ENCODE data around the gene JPH2. TPM values are rescaled to one million over a fixed set of nuclear protein-coding genes. Genes with fewer than 3 reads are reported as not detected.

JPH2 gene
- total RNA-seq, 1 donor from 2014 or later, result 151 TPM

DNA sequence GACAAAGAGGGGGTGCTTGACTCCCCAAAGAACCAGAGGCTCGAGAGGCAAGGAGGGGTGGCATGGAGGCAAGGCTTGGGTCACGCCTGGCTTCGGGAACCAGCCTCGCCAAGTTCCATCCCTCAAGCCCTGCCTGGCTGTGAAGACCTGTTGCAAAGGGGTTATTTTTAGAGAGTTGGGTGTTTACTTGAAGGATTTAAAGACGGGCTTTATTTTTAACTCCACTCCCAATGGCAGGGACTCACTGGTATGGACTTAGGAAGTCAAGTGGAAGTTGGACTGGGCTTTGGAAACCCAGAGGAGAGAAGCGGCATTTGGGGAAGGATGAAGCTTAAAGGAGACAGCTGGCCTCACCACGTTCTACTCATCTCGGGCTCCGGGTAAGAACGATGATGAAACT, 43.1 kb downstream of the JPH2 start:
- TF ChIP-seq, protein P1, sequence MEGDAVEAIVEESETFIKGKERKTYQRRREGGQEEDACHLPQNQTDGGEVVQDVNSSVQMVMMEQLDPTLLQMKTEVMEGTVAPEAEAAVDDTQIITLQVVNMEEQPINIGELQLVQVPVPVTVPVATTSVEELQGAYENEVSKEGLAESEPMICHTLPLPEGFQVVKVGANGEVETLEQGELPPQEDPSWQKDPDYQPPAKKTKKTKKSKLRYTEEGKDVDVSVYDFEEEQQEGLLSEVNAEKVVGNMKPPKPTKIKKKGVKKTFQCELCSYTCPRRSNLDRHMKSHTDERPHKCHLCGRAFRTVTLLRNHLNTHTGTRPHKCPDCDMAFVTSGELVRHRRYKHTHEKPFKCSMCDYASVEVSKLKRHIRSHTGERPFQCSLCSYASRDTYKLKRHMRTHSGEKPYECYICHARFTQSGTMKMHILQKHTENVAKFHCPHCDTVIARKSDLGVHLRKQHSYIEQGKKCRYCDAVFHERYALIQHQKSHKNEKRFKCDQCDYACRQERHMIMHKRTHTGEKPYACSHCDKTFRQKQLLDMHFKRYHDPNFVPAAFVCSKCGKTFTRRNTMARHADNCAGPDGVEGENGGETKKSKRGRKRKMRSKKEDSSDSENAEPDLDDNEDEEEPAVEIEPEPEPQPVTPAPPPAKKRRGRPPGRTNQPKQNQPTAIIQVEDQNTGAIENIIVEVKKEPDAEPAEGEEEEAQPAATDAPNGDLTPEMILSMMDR (IDR thresholded peaks at IDR 0.05; ENCODE audit: borderline replicate concordance), result no peak

GRCh38 chr20:44142413-44142812, 44.6 kb downstream of the JPH2 start:
- H3K4me3 ChIP-seq, result no peak overlapping the region
- intact Hi-C loops (cut with micrococcal nuclease), result no loop called here
- no peaks in the 10 kb centered on the region for H3K36me3 ChIP-seq
- DNase-seq, result no peak
- H3K9me3 ChIP-seq (replicated peaks), result no peaks in the 10 kb centered on the region
- TF ChIP-seq, protein P1 (IDR thresholded peaks at IDR 0.05; ENCODE audit: borderline replicate concordance), result no peak
- peak overlapping the region; percentile 90 for H3K27ac ChIP-seq (replicated peaks)
- no peaks in the 10 kb centered on the region for H3K27me3 ChIP-seq (ENCODE audit: low read depth)
- peaks cover 96% of the 10 kb centered on the region for H3K4me1 ChIP-seq

More for the DNA sequence above, 43.1 kb downstream of the JPH2 start:
- peak overlapping the region; percentile 39 for H3K4me3 ChIP-seq
- peak overlapping the region; percentile 90 for H3K27ac ChIP-seq (replicated peaks)
- peaks cover 96% of the 10 kb centered on the region for H3K4me1 ChIP-seq
- no peaks in the 10 kb centered on the region for H3K36me3 ChIP-seq
- no peaks in the 10 kb centered on the region for H3K9me3 ChIP-seq (replicated peaks)
- H3K27me3 ChIP-seq (ENCODE audit: low read depth), result no peaks in the 10 kb centered on the region
- DNase-seq, result no peak
- intact Hi-C loops (cut with micrococcal nuclease), result no loop called here

GRCh38 chr20:44141873-44142272, 45.1 kb downstream of the JPH2 start:
- intact Hi-C loops (cut with micrococcal nuclease), result no loop called here
- no peaks in the 10 kb centered on the region for H3K27me3 ChIP-seq (ENCODE audit: low read depth)
- no peak for DNase-seq
- TF ChIP-seq, protein P1 (IDR thresholded peaks at IDR 0.05; ENCODE audit: borderline replicate concordance), result no peak
- H3K4me3 ChIP-seq, result no peak overlapping the region
- H3K9me3 ChIP-seq (replicated peaks), result no peaks in the 10 kb centered on the region
- H3K27ac ChIP-seq (replicated peaks), result peak overlapping the region; percentile 90
- H3K4me1 ChIP-seq, result peaks cover 96% of the 10 kb centered on the region
- no peaks in the 10 kb centered on the region for H3K36me3 ChIP-seq

DNA sequence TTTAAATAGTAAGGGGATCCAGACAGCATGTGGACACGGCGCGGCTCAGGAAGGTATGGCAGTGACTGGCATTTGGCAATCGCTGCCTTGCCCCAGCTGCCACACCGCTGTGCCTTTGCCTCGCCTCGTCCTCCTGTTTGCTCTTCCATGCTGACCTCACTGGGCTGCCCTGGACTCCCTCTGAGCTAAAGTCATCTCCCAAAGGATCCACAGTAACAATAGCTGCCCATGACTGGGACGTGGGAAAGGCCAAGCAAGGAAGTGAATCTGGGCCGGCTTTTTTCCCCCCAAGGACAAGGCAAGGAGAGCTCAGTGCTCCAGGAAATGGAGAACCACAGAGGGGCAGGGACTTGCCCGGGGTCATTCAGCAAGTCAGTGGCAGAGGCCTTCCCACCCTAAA, 48.1 kb downstream of the JPH2 start:
- no peak overlapping the region for H3K4me3 ChIP-seq
- H3K4me1 ChIP-seq, result peaks cover 90% of the 10 kb centered on the region

DNA sequence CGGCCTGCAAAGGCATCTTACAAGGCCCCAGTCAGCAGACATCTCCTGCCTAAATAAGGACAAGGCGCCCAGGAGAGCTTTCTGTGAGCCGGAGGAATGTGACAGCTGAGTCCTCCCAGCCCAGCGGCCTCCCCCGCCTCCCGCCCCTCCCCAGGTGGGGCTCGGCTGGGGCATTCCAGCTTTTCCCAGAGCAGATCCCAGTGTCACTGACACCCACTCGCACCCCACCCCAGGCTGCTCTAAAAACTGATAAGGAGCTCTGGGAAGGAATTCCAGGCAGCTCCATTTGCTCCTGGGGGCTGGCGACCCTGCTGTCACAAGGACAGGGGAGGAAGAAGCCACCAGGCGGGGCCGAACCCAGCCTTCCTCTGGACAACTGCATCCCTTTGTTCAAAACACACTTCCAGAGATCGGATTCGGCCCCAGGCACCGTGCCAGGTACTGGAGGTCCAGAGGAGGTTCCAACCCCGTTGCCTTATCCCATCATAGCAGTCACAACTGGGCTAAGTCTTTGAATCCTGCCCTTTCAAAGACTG, 49.7 kb downstream of the JPH2 start:
- H3K4me1 ChIP-seq, result peaks cover 79% of the 10 kb centered on the region
- peak overlapping the region; percentile 38 for H3K4me3 ChIP-seq
- TF ChIP-seq, protein P1 (IDR thresholded peaks at IDR 0.05; ENCODE audit: borderline replicate concordance), result no peak
- no peaks in the 10 kb centered on the region for H3K27me3 ChIP-seq (ENCODE audit: low read depth)
- H3K36me3 ChIP-seq, result no peaks in the 10 kb centered on the region
- peak; percentile 72 for DNase-seq
- H3K27ac ChIP-seq (replicated peaks), result peak overlapping the region; percentile 90
- no peaks in the 10 kb centered on the region for H3K9me3 ChIP-seq (replicated peaks)
- intact Hi-C loops (cut with micrococcal nuclease), result no loop called here

More for the DNA sequence above, 48.1 kb downstream of the JPH2 start:
- Histone ChIP-seq H3K27ac (replicated peaks) (peak overlapping the region; percentile 90), H3K27me3 (ENCODE audit: low read depth) (no peaks in the 10 kb centered on the region), H3K9me3 (replicated peaks) (no peaks in the 10 kb centered on the region), H3K36me3 (no peaks in the 10 kb centered on the region)
- TF ChIP-seq, protein P1 (IDR thresholded peaks at IDR 0.05; ENCODE audit: borderline replicate concordance), result no peak
- intact Hi-C loops (cut with micrococcal nuclease), result no loop called here
- DNase-seq, result peak; percentile 28
